Measurements from ENCODE around the gene POU3F4.

GRCh38 chrX:83508006-83508405, at the start of gene POU3F4:
- TF ChIP-seq POLR2AphosphoS5 (IDR thresholded peaks at IDR 0.05; ENCODE audit: low read depth, low read length) = no peak
- TF ChIP-seq TAF1 (IDR thresholded peaks at IDR 0.05; ENCODE audit: borderline replicate concordance, low read depth, low read length) = no peak
- TF ChIP-seq POLR2A (IDR thresholded peaks at IDR 0.05; ENCODE audit: low read depth, low read length) = no peak
